H9 (cell line): Measurements from ENCODE around the gene ATXN7L3. TPM values are rescaled to one million over a fixed set of nuclear protein-coding genes. Genes with fewer than 3 reads are reported as not detected.
A peak's percentile ranks its signal among the peaks of the same experiment; 100 is the strongest.

Experiments
- DNase-seq: peaks from one replicate; pipeline ENCODE4 v3.0.0-alpha.2; 2017
- H2AFZ ChIP-seq: one replicate; pipeline ENCODE4 v1.6.1; 2013; ENCODE audit warnings: mild to moderate bottlenecking, low read length, control low read depth, moderate library complexity
- H2AK5ac ChIP-seq: 2 replicates; pipeline ENCODE4 v1.6.1; 2013; ENCODE audit warnings: low read length, control low read depth, mixed read lengths; ENCODE audit not compliant: insufficient read length
- H2BK120ac ChIP-seq: one replicate; pipeline ENCODE4 v1.6.1; 2013; ENCODE audit warnings: low read depth, mild to moderate bottlenecking, low read length, control low read depth, inconsistent platforms; ENCODE audit not compliant: poor library complexity, severe bottlenecking
- H2BK12ac ChIP-seq: 2 replicates; pipeline ENCODE4 v1.6.1; 2013; ENCODE audit warnings: low read length, control low read depth, mixed read lengths, low read depth; ENCODE audit not compliant: insufficient read length
- H2BK15ac ChIP-seq: 2 replicates; pipeline ENCODE4 v1.6.1; 2013; ENCODE audit warnings: low read depth, low read length, control low read depth
- H2BK20ac ChIP-seq: one replicate; pipeline ENCODE4 v1.6.1; 2013; ENCODE audit warnings: low read depth, mild to moderate bottlenecking, low read length, control low read depth, inconsistent platforms; ENCODE audit not compliant: poor library complexity, severe bottlenecking
- H2BK5ac ChIP-seq: 2 replicates; pipeline ENCODE4 v1.6.1; 2013; ENCODE audit warnings: low read length, control low read depth, mixed read lengths; ENCODE audit not compliant: insufficient read length
- H3K14ac ChIP-seq: 2 replicates; pipeline ENCODE4 v1.6.1; 2013; ENCODE audit warnings: low read length, control low read depth; ENCODE audit not compliant: insufficient read depth
- H3K18ac ChIP-seq: 2 replicates; pipeline ENCODE4 v1.6.1; 2013; ENCODE audit warnings: low read depth, mild to moderate bottlenecking, mixed read lengths, low read length, control low read depth; ENCODE audit not compliant: insufficient read length
- H3K23ac ChIP-seq: 2 replicates; pipeline ENCODE4 v1.6.1; 2013; ENCODE audit warnings: low read length, control low read depth, mixed read lengths, low read depth; ENCODE audit not compliant: insufficient read length
- H3K23me2 ChIP-seq: 2 replicates; pipeline ENCODE4 v1.6.1; 2013; ENCODE audit warnings: low read depth, mild to moderate bottlenecking, mixed read lengths, low read length, control low read depth; ENCODE audit not compliant: insufficient read length, poor library complexity, severe bottlenecking
- H3K27ac ChIP-seq: 2 replicates; pipeline ENCODE4 v1.5.1; 2013; ENCODE audit warnings: low read length, control low read depth, mixed read lengths, low read depth; ENCODE audit not compliant: insufficient read length
- H3K27me3 ChIP-seq: 2 replicates; pipeline ENCODE4 v1.6.1; 2013; ENCODE audit warnings: low read length, control low read depth, inconsistent platforms; ENCODE audit not compliant: insufficient read depth
- H3K4ac ChIP-seq: 2 replicates; pipeline ENCODE4 v1.6.1; 2013; ENCODE audit warnings: low read depth, mild to moderate bottlenecking, control low read depth, inconsistent platforms, low read length, moderate library complexity
- H3K4me1 ChIP-seq: 2 replicates; pipeline ENCODE4 v1.6.1; 2013; ENCODE audit warnings: low read length, control low read depth, inconsistent platforms; ENCODE audit not compliant: insufficient read depth
- H3K4me2 ChIP-seq: 2 replicates; pipeline ENCODE4 v1.6.1; 2013; ENCODE audit warnings: low read length, control low read depth, mixed read lengths; ENCODE audit not compliant: insufficient read length, insufficient read depth
- H3K56ac ChIP-seq: 2 replicates; pipeline ENCODE4 v1.6.1; 2013; ENCODE audit warnings: low read depth, mild to moderate bottlenecking, mixed read lengths, low read length, control low read depth; ENCODE audit not compliant: insufficient read length
- H3K79me1 ChIP-seq: 2 replicates; pipeline ENCODE4 v1.6.1; 2013; ENCODE audit warnings: low read depth, mild to moderate bottlenecking, moderate library complexity, low read length, control low read depth, inconsistent platforms; ENCODE audit not compliant: insufficient read depth, poor library complexity, severe bottlenecking
- H3K79me2 ChIP-seq: 2 replicates; pipeline ENCODE4 v1.6.1; 2013; ENCODE audit warnings: low read length, control low read depth, inconsistent platforms; ENCODE audit not compliant: insufficient read depth
- H3K9ac ChIP-seq: 2 replicates; pipeline ENCODE4 v1.6.1; 2013; ENCODE audit warnings: low read length, control low read depth, mixed read lengths; ENCODE audit not compliant: insufficient read length; ENCODE audit errors: extremely low read depth
- H3K9me3 ChIP-seq: one replicate; pipeline ENCODE4 v1.6.1; 2013; ENCODE audit warnings: low read depth, low read length, inconsistent platforms; ENCODE audit not compliant: control insufficient read depth
- H3T11ph ChIP-seq: one replicate; pipeline ENCODE4 v1.6.1; 2013; ENCODE audit warnings: mild to moderate bottlenecking, low read length, control low read depth, inconsistent platforms
- H4K20me1 ChIP-seq: one replicate; pipeline ENCODE4 v1.6.1; 2013; ENCODE audit not compliant: control insufficient read depth, insufficient read length, insufficient read depth
- H4K5ac ChIP-seq: 2 replicates; pipeline ENCODE4 v1.6.1; 2013; ENCODE audit warnings: low read depth, mild to moderate bottlenecking, mixed read lengths, low read length, control low read depth; ENCODE audit not compliant: insufficient read length
- H4K8ac ChIP-seq: replicated peaks from 2 replicates; pipeline ENCODE4 v1.6.1; 2013; ENCODE audit warnings: low read length, control low read depth, mixed read lengths, low read depth; ENCODE audit not compliant: insufficient read length
- H4K91ac ChIP-seq: 2 replicates; pipeline ENCODE4 v1.6.1; 2013; ENCODE audit warnings: low read depth, mild to moderate bottlenecking, moderate library complexity, mixed read lengths, low read length, control low read depth; ENCODE audit not compliant: insufficient read length
- H3K27ac Mint-ChIP-seq, 3 experiments: 2 replicates in 2 of 3; 3 replicates in 1 of 3; pipeline ENCODE4 v1.8.0; 2020 to 2021; ENCODE audit warnings: mixed read lengths in 3 of 3, mild to moderate bottlenecking in 1 of 3, moderate library complexity in 1 of 3
- H3K27me3 Mint-ChIP-seq: 2 replicates; pipeline ENCODE4 v1.8.0; 2021; ENCODE audit warnings: low read depth, mild to moderate bottlenecking, moderate library complexity, mixed read lengths
- H3K36me3 Mint-ChIP-seq, 3 experiments: 2 replicates in 2 of 3; 3 replicates in 1 of 3; pipeline ENCODE4 v1.8.0; 2020 to 2021; ENCODE audit warnings: low read depth in 3 of 3, mixed read lengths in 3 of 3; ENCODE audit not compliant: insufficient read depth in 1 of 3
- H3K4me1 Mint-ChIP-seq, 2 experiments: 2 replicates each; pipeline ENCODE4 v1.8.0; 2020; ENCODE audit warnings: mixed read lengths in 2 of 2
- H3K4me3 Mint-ChIP-seq, 2 experiments: 2 replicates in 1 of 2; 3 replicates in 1 of 2; pipeline ENCODE4 v1.8.0; 2020 to 2021; ENCODE audit warnings: mild to moderate bottlenecking in 2 of 2, mixed read lengths in 2 of 2, moderate library complexity in 1 of 2
- H3K9me3 Mint-ChIP-seq, 2 experiments: 2 replicates in 1 of 2; 3 replicates in 1 of 2; pipeline ENCODE4 v1.8.0; 2020; ENCODE audit warnings: mild to moderate bottlenecking in 2 of 2, mixed read lengths in 2 of 2, moderate library complexity in 1 of 2
- CTCF ChIP-seq: fragments of 200-600 bp; sonication (generic); conservative IDR thresholded peaks from 3 replicates; pipeline ENCODE4 v1.8.0; 2021; ENCODE audit warnings: antibody characterized with exemption, mild to moderate bottlenecking
- WGBS: extraction: QIAGEN DNeasy Blood & Tissue Kit; methylation state at CpG from one replicate; pipeline ENCODE4 v1.1.7; 2013; ENCODE audit warnings: missing lambda C conversion rate, low lambda C conversion rate, mixed read lengths; ENCODE audit not compliant: insufficient read length; ENCODE audit errors: extremely low coverage; 5-methylcytosine and 5-hydroxymethylcytosine counted together
- total RNA-seq: library from RNA; stranded (reverse); gene quantifications from 2 replicates; pipeline ENCODE4 v1.2.1, GENCODE V29; 2021

The ATXN7L3 gene
- total RNA-seq, 1 experiment from 2014 or later = 125 TPM

- Histone ChIP-seq H2BK15ac (no peak overlapping the region), H2BK20ac (no peak overlapping the region), H3K4ac (no peak overlapping the region), H3K56ac (no peak overlapping the region), H3K79me1 (peaks cover 3% of the 10 kb centered on the region), H3K18ac (no peak overlapping the region), H2BK12ac (no peak overlapping the region), H4K20me1 (no peaks in the 10 kb centered on the region), H2BK5ac (no peak overlapping the region), H4K5ac (no peak overlapping the region), H2BK120ac (no peak overlapping the region), H3K14ac (no peak overlapping the region), H3T11ph (no peak overlapping the region), H3K23me2 (no peaks in the 10 kb centered on the region), H2AK5ac (no peak overlapping the region), H3K27ac (no peak overlapping the region), H3K4me1 (no peaks in the 10 kb centered on the region), H3K79me2 (peaks cover 8% of the 10 kb centered on the region; the same call in 1 of the 2 replicates), H3K9me3 (peaks cover 6% of the 10 kb centered on the region), H3K4me2 (no peak overlapping the region), H3K27me3 (no peaks in the 10 kb centered on the region), H2AFZ (no peak overlapping the region), H4K8ac (no peak overlapping the region), H3K9ac (no peak overlapping the region), H3K23ac (no peak overlapping the region), H4K91ac (no peak overlapping the region)
- WGBS = no CpG with 5 or more reads among the region's 2 CpGs
- no peak for TF ChIP-seq CTCF
- no peak overlapping the region; a peak in 1 of 5 replicates for H3K4me3 Mint-ChIP-seq
- peaks cover 8 to 21% of the 10 kb centered on the region in 2 experiments for H3K4me1 Mint-ChIP-seq
- H3K9me3 Mint-ChIP-seq = peaks cover 6 to 7% of the 10 kb centered on the region in 2 experiments
- H3K27me3 Mint-ChIP-seq = no peaks in the 10 kb centered on the region; the same call in 1 of the 2 replicates
- H3K36me3 Mint-ChIP-seq = peaks cover 25 to 41% (median 30%) of the 10 kb centered on the region in 3 experiments
- H3K27ac Mint-ChIP-seq = peak overlapping the region in 1 of 3 experiments; percentile 58; a peak in 1 of 7 replicates
- DNase-seq = no peak
These were observed 16.7 kb downstream of the ATXN7L3 start for GRCh38 chr17:44183024-44183423.
